ENCODE results near the gene AGBL1.

GRCh38 chr15:86316726-86317383, 237.2 kb downstream of the AGBL1 start:
- TF ChIP-seq CTCF (IDR thresholded peaks at IDR 0.05) = no peak
- no peak for TF ChIP-seq POLR2A (IDR thresholded peaks at IDR 0.05)

Data from heart left ventricle (tissue), 13 donors.